Activated naive CD8-positive, alpha-beta T cell treated with anti-CD3 and anti-CD28 coated beads for 36 hours (primary cell): Measurements from ENCODE around the gene EGR2. TPM values are rescaled to one million over a fixed set of nuclear protein-coding genes. Genes with fewer than 3 reads are reported as not detected.
"Not testable (repeated sequence)": the region's sequence is repeated elsewhere in the genome, so short reads cannot be mapped to it uniquely, and the experiment has no call there.

ENCODE experiments used
- DNase-seq: peaks from one replicate; pipeline ENCODE4 v3.0.0; 2021
- H3K27ac Mint-ChIP-seq: one replicate; pipeline ENCODE4 v1.8.0; 2022; ENCODE audit warnings: mild to moderate bottlenecking, moderate library complexity, mixed read lengths
- H3K27me3 Mint-ChIP-seq: one replicate; pipeline ENCODE4 v1.8.0; 2022; ENCODE audit warnings: mild to moderate bottlenecking, mixed read lengths
- H3K36me3 Mint-ChIP-seq: one replicate; pipeline ENCODE4 v1.8.0; 2021; ENCODE audit warnings: mild to moderate bottlenecking, mixed read lengths
- H3K4me1 Mint-ChIP-seq: one replicate; pipeline ENCODE4 v1.8.0; 2021; ENCODE audit warnings: mixed read lengths
- H3K4me3 Mint-ChIP-seq: one replicate; pipeline ENCODE4 v1.8.0; 2022; ENCODE audit warnings: mild to moderate bottlenecking, moderate library complexity, mixed read lengths
- H3K9me3 Mint-ChIP-seq: one replicate; pipeline ENCODE4 v1.8.0; 2022; ENCODE audit warnings: mixed read lengths
- total RNA-seq, 2 experiments: library from RNA; stranded (reverse); gene quantifications; one replicate each; pipeline ENCODE4 v1.2.3, GENCODE V29; 2021

Gene EGR2
- total RNA-seq, 2 experiments from 2014 or later: 52.1 to 53.2 TPM

- peaks cover 7% of the 10 kb centered on the region for H3K9me3 Mint-ChIP-seq
- H3K4me1 Mint-ChIP-seq: no peaks in the 10 kb centered on the region
- peaks cover 3% of the 10 kb centered on the region for H3K36me3 Mint-ChIP-seq
- no peaks in the 10 kb centered on the region for H3K27me3 Mint-ChIP-seq
- H3K4me3 Mint-ChIP-seq: no peak overlapping the region
- DNase-seq: no peak
- no peak overlapping the region for H3K27ac Mint-ChIP-seq
Observed at GRCh38 chr10:62790571-62790970, 25.6 kb downstream of the EGR2 start.

GRCh38 chr10:62790019-62790555 lies 26.1 kb downstream of the EGR2 start:
- Mint-ChIP-seq H3K27me3 (no peaks in the 10 kb centered on the region), H3K4me3 (no peak overlapping the region), H3K4me1 (no peaks in the 10 kb centered on the region), H3K9me3 (peaks cover 12% of the 10 kb centered on the region), H3K27ac (no peak overlapping the region), H3K36me3 (peaks cover 7% of the 10 kb centered on the region)
- DNase-seq: no peak

- H3K4me1 Mint-ChIP-seq: no peaks in the 10 kb centered on the region
- no peak overlapping the region for H3K27ac Mint-ChIP-seq
- H3K36me3 Mint-ChIP-seq: peaks cover 16% of the 10 kb centered on the region
- no peak overlapping the region for H3K4me3 Mint-ChIP-seq
- DNase-seq: no peak
- no peaks in the 10 kb centered on the region for H3K27me3 Mint-ChIP-seq
- peaks cover 21% of the 10 kb centered on the region for H3K9me3 Mint-ChIP-seq
Observed at GRCh38 chr10:62788861-62789467, 27.2 kb downstream of the EGR2 start.

- Mint-ChIP-seq H3K36me3 (peaks cover 18% of the 10 kb centered on the region), H3K9me3 (peaks cover 27% of the 10 kb centered on the region)
- not testable (repeated sequence) for H3K27me3 Mint-ChIP-seq, DNase-seq, H3K27ac Mint-ChIP-seq, H3K4me1 Mint-ChIP-seq, H3K4me3 Mint-ChIP-seq
Observed at GRCh38 chr10:62788285-62788684, 27.9 kb downstream of the EGR2 start.

GRCh38 chr10:62784537-62784936 lies 31.6 kb downstream of the EGR2 start:
- not testable (repeated sequence) for H3K4me3 Mint-ChIP-seq, H3K27me3 Mint-ChIP-seq, H3K27ac Mint-ChIP-seq, DNase-seq
- Mint-ChIP-seq H3K9me3 (peaks cover 27% of the 10 kb centered on the region), H3K4me1 (peaks cover 12% of the 10 kb centered on the region), H3K36me3 (peaks cover 20% of the 10 kb centered on the region)

GRCh38 chr10:62779487-62780248 lies 36.5 kb downstream of the EGR2 start:
- DNase-seq: peak; percentile 87
- H3K36me3 Mint-ChIP-seq: peaks cover 10% of the 10 kb centered on the region
- peak overlapping the region; percentile 84 for H3K27ac Mint-ChIP-seq
- H3K4me3 Mint-ChIP-seq: peak overlapping the region; percentile 29
- peaks cover 42% of the 10 kb centered on the region for H3K4me1 Mint-ChIP-seq
- peaks cover 11% of the 10 kb centered on the region for H3K9me3 Mint-ChIP-seq
- no peaks in the 10 kb centered on the region for H3K27me3 Mint-ChIP-seq

GRCh38 chr10:62778125-62778524 lies 38.0 kb downstream of the EGR2 start:
- H3K9me3 Mint-ChIP-seq: peaks cover 1% of the 10 kb centered on the region

GRCh38 chr10:62772186-62772974 lies 43.8 kb downstream of the EGR2 start:
- DNase-seq: no peak
- Mint-ChIP-seq H3K27me3 (no peaks in the 10 kb centered on the region), H3K36me3 (no peaks in the 10 kb centered on the region), H3K27ac (no peak overlapping the region), H3K4me1 (peaks cover 39% of the 10 kb centered on the region), H3K9me3 (no peaks in the 10 kb centered on the region), H3K4me3 (no peak overlapping the region)

More at GRCh38 chr10:62778125-62778524, 38.0 kb downstream of the EGR2 start:
- peaks cover 3% of the 10 kb centered on the region for H3K36me3 Mint-ChIP-seq
- H3K4me1 Mint-ChIP-seq: peaks cover 47% of the 10 kb centered on the region
- H3K27me3 Mint-ChIP-seq: no peaks in the 10 kb centered on the region
- DNase-seq: no peak
- H3K4me3 Mint-ChIP-seq: no peak overlapping the region
- no peak overlapping the region for H3K27ac Mint-ChIP-seq

GRCh38 chr10:62769574-62770242 lies 46.5 kb downstream of the EGR2 start:
- no peaks in the 10 kb centered on the region for H3K36me3 Mint-ChIP-seq

GRCh38 chr10:62766386-62766785 lies 49.8 kb downstream of the EGR2 start:
- Mint-ChIP-seq H3K9me3 (no peaks in the 10 kb centered on the region), H3K27me3 (no peaks in the 10 kb centered on the region), H3K4me3 (no peak overlapping the region), H3K4me1 (peaks cover 30% of the 10 kb centered on the region), H3K27ac (no peak overlapping the region), H3K36me3 (no peaks in the 10 kb centered on the region)
- DNase-seq: no peak

More at GRCh38 chr10:62769574-62770242, 46.5 kb downstream of the EGR2 start:
- Mint-ChIP-seq H3K4me3 (no peak overlapping the region), H3K27ac (no peak overlapping the region), H3K9me3 (no peaks in the 10 kb centered on the region), H3K4me1 (peaks cover 35% of the 10 kb centered on the region), H3K27me3 (no peaks in the 10 kb centered on the region)
- no peak for DNase-seq

- Mint-ChIP-seq H3K9me3 (no peaks in the 10 kb centered on the region), H3K27me3 (no peaks in the 10 kb centered on the region), H3K4me3 (no peak overlapping the region), H3K27ac (no peak overlapping the region), H3K4me1 (peaks cover 37% of the 10 kb centered on the region), H3K36me3 (no peaks in the 10 kb centered on the region)
- no peak for DNase-seq
Observed at GRCh38 chr10:62765726-62766125, 50.4 kb downstream of the EGR2 start.

GRCh38 chr10:62764011-62764410 lies 52.2 kb downstream of the EGR2 start:
- no peaks in the 10 kb centered on the region for H3K36me3 Mint-ChIP-seq
- H3K4me1 Mint-ChIP-seq: peaks cover 31% of the 10 kb centered on the region
- H3K4me3 Mint-ChIP-seq: no peak overlapping the region
- peaks cover 1% of the 10 kb centered on the region for H3K9me3 Mint-ChIP-seq
- no peak overlapping the region for H3K27ac Mint-ChIP-seq
- H3K27me3 Mint-ChIP-seq: no peaks in the 10 kb centered on the region
- DNase-seq: no peak

GRCh38 chr10:62763155-62763554 lies 53.0 kb downstream of the EGR2 start:
- no peak overlapping the region for H3K4me3 Mint-ChIP-seq
- H3K27ac Mint-ChIP-seq: no peak overlapping the region
- no peaks in the 10 kb centered on the region for H3K36me3 Mint-ChIP-seq
- H3K27me3 Mint-ChIP-seq: no peaks in the 10 kb centered on the region
- no peak for DNase-seq
- H3K9me3 Mint-ChIP-seq: peaks cover 1% of the 10 kb centered on the region
- H3K4me1 Mint-ChIP-seq: peaks cover 34% of the 10 kb centered on the region
